SK-N-MC (cell line): ENCODE data around the gene RING1.

Source experiments
- DNase-seq: peaks from one replicate; pipeline ENCODE4 v3.0.0-alpha.2; 2011; ENCODE audit warnings: low read depth, low spot score
- H3K27ac ChIP-seq: fragments of 200-600 bp; sonication (generic); 2 replicates; pipeline ENCODE4 v1.5.1; 2016; ENCODE audit warnings: mixed run types
- H3K36me3 ChIP-seq: fragments of 200-600 bp; sonication (generic); 2 replicates; pipeline ENCODE4 v1.6.1; 2017; ENCODE audit warnings: antibody characterized with exemption, low read length, mixed read lengths; ENCODE audit not compliant: insufficient read depth
- H3K4me3 ChIP-seq: fragments of 200-600 bp; sonication (generic); 2 replicates; pipeline ENCODE4 v1.5.1; 2016
- H3K9ac ChIP-seq: fragments of 200-600 bp; sonication (generic); 2 replicates; pipeline ENCODE4 v1.8.0; 2017; ENCODE audit warnings: mixed run types, mixed read lengths; ENCODE audit not compliant: insufficient read length
- H3K9me3 ChIP-seq: fragments of 200-600 bp; sonication (generic); 2 replicates; pipeline ENCODE4 v1.6.1; 2017; ENCODE audit warnings: low read depth, mild to moderate bottlenecking, antibody characterized with exemption, low read length, moderate library complexity, mixed read lengths
- EZH2 ChIP-seq: fragments of 200-600 bp; sonication (generic); IDR thresholded peaks from one replicate; pipeline ENCODE4 v1.6.1; 2017; ENCODE audit warnings: antibody characterized with exemption
- FOXP2 ChIP-seq: optimal IDR thresholded peaks from 2 replicates; pipeline ENCODE3; 2011; ENCODE audit warnings: mild to moderate bottlenecking, moderate library complexity; ENCODE audit not compliant: insufficient read depth; ENCODE audit errors: extremely low read length, control extremely low read depth
- POLR2AphosphoS5 ChIP-seq: IDR thresholded peaks from 2 replicates; pipeline ENCODE4 v1.6.1; 2012; ENCODE audit warnings: mild to moderate bottlenecking, low read depth, low read length, borderline replicate concordance

Gene RING1

DNA sequence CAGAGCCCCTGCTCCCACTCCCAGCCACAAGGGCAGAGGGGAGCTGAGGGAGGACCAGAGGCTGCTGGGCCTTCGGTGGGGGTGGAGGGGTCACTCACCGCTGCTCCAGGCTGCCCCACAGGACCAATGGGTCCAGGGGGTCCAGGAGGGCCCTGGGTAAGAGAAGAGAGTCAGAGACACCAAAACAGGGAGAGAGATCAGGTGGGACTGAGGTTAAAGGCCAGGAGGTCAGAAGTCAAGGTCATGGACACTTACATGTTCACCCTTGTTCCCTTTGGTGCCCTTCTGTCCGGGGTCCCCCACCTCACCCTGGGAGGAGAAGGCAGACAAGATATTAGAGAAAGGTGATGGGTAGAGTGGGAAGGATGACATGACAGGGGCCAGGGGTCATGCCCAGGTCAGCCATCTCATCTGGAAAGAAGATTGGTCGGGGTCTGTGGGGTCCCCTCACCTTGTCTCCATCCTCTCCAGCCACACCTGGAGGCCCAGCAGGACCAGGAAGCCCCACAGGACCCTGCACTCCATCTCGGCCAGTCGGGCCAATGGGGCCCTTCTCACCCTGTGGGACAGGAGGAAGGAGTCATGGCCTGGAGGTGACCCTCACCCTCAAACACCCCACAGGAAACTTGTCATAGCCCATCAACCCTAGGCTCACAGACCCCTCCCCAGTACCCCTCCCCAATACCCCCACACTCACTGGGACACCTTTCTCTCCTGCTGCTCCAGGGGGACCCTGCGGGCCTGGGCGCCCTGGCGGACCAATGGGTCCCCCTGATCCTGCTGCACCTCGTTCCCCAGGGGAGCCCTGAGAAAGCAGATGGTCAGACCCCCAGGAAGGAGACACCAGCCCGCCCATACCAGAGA is 37.1 kb upstream of the RING1 start:
- no peaks in the 10 kb centered on the region for H3K9me3 ChIP-seq
- no peak overlapping the region for H3K9ac ChIP-seq
- no peak overlapping the region for H3K4me3 ChIP-seq
- H3K27ac ChIP-seq = no peak overlapping the region
- no peak for DNase-seq
- H3K36me3 ChIP-seq = no peaks in the 10 kb centered on the region
- TF ChIP-seq FOXP2 (no peak), POLR2AphosphoS5 (no peak), EZH2 (no peak)

DNA sequence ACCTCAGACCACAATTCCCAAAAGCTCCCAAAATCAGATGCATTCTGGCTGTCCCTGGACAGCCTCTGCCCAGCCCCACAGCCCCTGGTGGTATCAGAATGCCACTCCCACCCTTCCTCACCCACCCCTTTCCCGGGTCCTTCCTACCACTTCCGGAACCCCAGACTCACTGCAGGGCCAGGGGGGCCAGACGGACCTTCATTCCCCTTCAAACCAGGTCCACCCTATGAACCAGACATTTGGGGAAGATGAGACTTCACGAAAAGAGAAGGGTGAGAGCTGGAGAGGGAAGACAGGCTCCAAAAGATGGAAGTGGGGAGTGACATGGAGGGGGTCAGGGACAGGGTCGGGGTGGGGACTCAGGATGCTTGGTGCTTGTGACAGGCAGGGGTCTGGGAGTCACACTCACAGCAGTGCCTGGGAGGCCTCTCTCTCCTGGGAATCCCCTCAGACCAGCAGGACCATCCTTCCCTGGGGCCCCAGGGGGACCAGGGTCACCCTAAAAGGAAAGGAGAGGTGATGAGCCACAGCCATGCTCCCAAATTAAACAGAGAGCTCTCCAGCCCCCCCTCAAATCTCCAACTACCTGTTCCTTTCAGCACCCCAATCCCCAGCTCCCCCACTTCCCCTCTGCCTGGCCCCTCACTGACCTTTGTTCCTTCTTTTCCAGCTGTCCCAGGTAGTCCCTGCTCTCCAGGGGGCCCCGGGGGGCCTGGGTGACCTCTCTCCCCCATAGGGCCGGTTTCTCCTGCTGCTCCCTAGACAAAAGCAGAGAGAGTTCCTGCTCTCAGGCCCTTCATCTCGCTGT is 36.2 kb upstream of the RING1 start:
- no peak overlapping the region for H3K4me3 ChIP-seq
- no peaks in the 10 kb centered on the region for H3K9me3 ChIP-seq
- H3K36me3 ChIP-seq = no peaks in the 10 kb centered on the region
- no peak for DNase-seq
- TF ChIP-seq FOXP2 (no peak), POLR2AphosphoS5 (no peak), EZH2 (no peak)
- no peak overlapping the region for H3K27ac ChIP-seq
- no peak overlapping the region for H3K9ac ChIP-seq

GRCh38 chr6:33172688-33173534 is 35.4 kb upstream of the RING1 start:
- no peak overlapping the region for H3K27ac ChIP-seq
- no peaks in the 10 kb centered on the region for H3K9me3 ChIP-seq
- H3K36me3 ChIP-seq = no peaks in the 10 kb centered on the region
- H3K4me3 ChIP-seq = no peak overlapping the region
- no peak overlapping the region for H3K9ac ChIP-seq
- no peak for DNase-seq
- no peak for TF ChIP-seq FOXP2
- no peak for TF ChIP-seq POLR2AphosphoS5
- TF ChIP-seq EZH2 = no peak

- Histone ChIP-seq H3K27ac (no peak overlapping the region), H3K9ac (no peak overlapping the region), H3K9me3 (no peaks in the 10 kb centered on the region), H3K4me3 (no peak overlapping the region), H3K36me3 (no peaks in the 10 kb centered on the region)
- DNase-seq = no peak
- TF ChIP-seq EZH2 (no peak), POLR2AphosphoS5 (no peak), FOXP2 (no peak)
Measured at GRCh38 chr6:33173535-33174180, 34.6 kb upstream of the RING1 start.

DNA sequence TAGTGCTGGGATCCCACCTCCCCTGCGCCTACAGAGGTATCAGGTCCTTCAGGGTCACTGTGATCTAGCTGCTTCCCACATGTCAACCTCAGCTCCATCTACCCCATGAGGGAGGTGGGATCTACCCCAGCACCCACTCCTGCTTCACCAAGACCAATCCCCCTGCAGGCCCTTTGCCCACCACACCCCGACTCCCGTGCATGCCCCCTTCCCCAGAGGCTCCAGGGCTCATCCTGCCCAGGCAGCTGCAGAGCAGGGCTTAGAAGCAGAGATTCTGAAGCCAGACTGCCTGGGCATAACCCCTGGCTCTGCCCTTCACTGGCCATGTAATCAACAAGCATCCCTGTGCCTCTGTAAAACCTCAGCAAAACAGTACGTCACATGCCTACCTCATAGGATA is 33.5 kb upstream of the RING1 start:
- no peaks in the 10 kb centered on the region for H3K9me3 ChIP-seq
- H3K4me3 ChIP-seq = no peak overlapping the region
- no peak for DNase-seq
- TF ChIP-seq POLR2AphosphoS5 (no peak), EZH2 (no peak), FOXP2 (no peak)
- no peaks in the 10 kb centered on the region for H3K36me3 ChIP-seq
- no peak overlapping the region for H3K9ac ChIP-seq
- H3K27ac ChIP-seq = no peak overlapping the region

DNA sequence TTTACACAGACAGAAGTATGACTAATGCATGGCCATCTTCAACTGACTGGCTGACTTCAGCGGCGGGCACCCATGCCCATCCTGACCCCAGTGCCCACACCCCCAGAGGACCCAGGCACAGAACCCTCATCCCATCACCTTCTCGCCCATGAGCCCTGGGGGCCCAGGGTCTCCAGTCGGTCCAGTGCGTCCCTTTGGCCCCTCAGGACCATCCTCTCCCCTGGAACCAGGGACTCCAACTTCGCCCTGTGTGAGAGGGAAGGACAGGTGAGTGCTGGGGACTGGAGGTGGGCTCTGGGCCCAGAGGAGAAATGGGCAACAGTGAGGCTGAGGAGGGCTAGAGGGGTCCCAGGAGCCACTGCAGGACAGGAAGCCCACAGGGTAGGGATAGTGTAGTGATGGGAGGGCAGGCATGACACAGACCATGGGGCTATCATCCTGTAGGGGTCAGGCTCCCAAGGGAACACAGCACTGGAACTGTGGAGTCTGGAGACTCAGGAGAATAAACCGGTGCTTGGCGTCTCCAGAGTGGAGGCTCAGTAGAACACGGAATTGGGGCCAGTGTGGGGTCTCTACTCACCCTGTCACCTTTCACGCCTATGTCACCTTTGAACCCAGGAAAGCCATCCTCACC is 32.7 kb upstream of the RING1 start:
- Histone ChIP-seq H3K9ac (no peak overlapping the region), H3K9me3 (no peaks in the 10 kb centered on the region)
- no peak for DNase-seq

GRCh38 chr6:33176906-33177305 is 31.4 kb upstream of the RING1 start:
- no peak for DNase-seq
- Histone ChIP-seq H3K9ac (no peak overlapping the region), H3K36me3 (no peaks in the 10 kb centered on the region), H3K4me3 (no peak overlapping the region), H3K27ac (no peak overlapping the region), H3K9me3 (no peaks in the 10 kb centered on the region)
- no peak for TF ChIP-seq EZH2
- TF ChIP-seq POLR2AphosphoS5 = no peak
- no peak for TF ChIP-seq FOXP2

More for the DNA sequence above, 32.7 kb upstream of the RING1 start:
- Histone ChIP-seq H3K36me3 (no peaks in the 10 kb centered on the region), H3K27ac (no peak overlapping the region), H3K4me3 (no peak overlapping the region)
- no peak for TF ChIP-seq EZH2
- no peak for TF ChIP-seq POLR2AphosphoS5
